K562 (cell line): ENCODE measurements around the gene AFF2.

Experiments
- GABPB1 ChIP-seq: sonication (generic); formaldehyde crosslinking; IDR thresholded peaks from 2 replicates; pipeline ENCODE4 v1.8.0; 2022; ENCODE audit warnings: mild to moderate bottlenecking, missing genetic modification reagents
- JUND ChIP-seq, 2 experiments: IDR thresholded peaks; 2 replicates in 1 of 2; 3 replicates in 1 of 2; pipeline ENCODE4 v1.6.1; 2011; ENCODE audit warnings: borderline replicate concordance in 2 of 2, low read depth in 2 of 2, low read length in 2 of 2, improper control_type of control experiment in 1 of 2, missing biosample characterization in 1 of 2, missing genetic modification characterization in 1 of 2, missing genetic modification reagents in 1 of 2
- POLR2A ChIP-seq: fragments of 450-650 bp; conservative IDR thresholded peaks from 2 replicates; pipeline ENCODE4 v1.6.1; 2016
- RBM34 ChIP-seq: fragments of 200-400 bp; formaldehyde crosslinking; IDR thresholded peaks from 2 replicates; pipeline ENCODE4 v1.6.1; 2018; ENCODE audit warnings: low read length, borderline replicate concordance; ENCODE audit not compliant: insufficient read depth
- SIN3A ChIP-seq, 2 experiments: fragments of 150-350 bp in 1 of 2; IDR thresholded peaks; 2 replicates each; pipeline ENCODE4 v1.6.1; 2011 to 2016; ENCODE audit warnings: borderline replicate concordance in 2 of 2, low read depth in 2 of 2, low read length in 2 of 2, mild to moderate bottlenecking in 2 of 2, moderate library complexity in 2 of 2; ENCODE audit not compliant: control insufficient read depth in 1 of 2
- TOE1 ChIP-seq, 2 experiments: fragments of 450-650 bp in 1 of 2; sonication (generic) in 1 of 2; formaldehyde crosslinking in 1 of 2; IDR thresholded peaks; 2 replicates each; pipeline versions ENCODE4 v1.7.1 to v1.8.0; 2016 to 2022; ENCODE audit warnings: borderline replicate concordance in 2 of 2, mild to moderate bottlenecking in 2 of 2, antibody characterized with exemption in 1 of 2, inconsistent platforms in 1 of 2, low read depth in 1 of 2, missing genetic modification reagents in 1 of 2, moderate library complexity in 1 of 2
- XRCC4 ChIP-seq: IDR thresholded peaks from one replicate; pipeline ENCODE4 v1.6.1; 2011; ENCODE audit not compliant: insufficient read depth, insufficient read length; ENCODE audit errors: extremely low read depth
- YY1 ChIP-seq, 3 experiments: IDR thresholded peaks; 2 replicates each; pipeline ENCODE4 v1.6.1; 2011; ENCODE audit warnings: low read length in 2 of 3, mild to moderate bottlenecking in 2 of 3, moderate library complexity in 2 of 3, borderline replicate concordance in 1 of 3, control low read depth in 1 of 3, low read depth in 1 of 3; ENCODE audit not compliant: insufficient read depth in 3 of 3, insufficient replicate concordance in 2 of 3, control insufficient read depth in 1 of 3, insufficient read length in 1 of 3; ENCODE audit errors: extremely low read depth in 1 of 3
- ZSCAN29 ChIP-seq: fragments of 450-650 bp; IDR thresholded peaks from 2 replicates; pipeline ENCODE4 v1.6.1; 2017
- TF ChIP-seq, protein P1 (sequence below): sonication (generic); formaldehyde crosslinking; IDR thresholded peaks from 2 replicates; pipeline ENCODE4 v1.9.0; 2022; ENCODE audit warnings: mild to moderate bottlenecking, missing genetic modification reagents
- TF ChIP-seq, protein P2 (sequence below): sonication (generic); formaldehyde crosslinking; IDR thresholded peaks from 2 replicates; pipeline ENCODE4 v1.8.0; 2023; ENCODE audit warnings: mild to moderate bottlenecking, missing genetic modification reagents
- TF ChIP-seq, protein P3 (sequence below), 3 experiments: IDR thresholded peaks in 2 of 3; conservative IDR thresholded peaks in 1 of 3; 2 replicates each; pipeline ENCODE4 v1.5.1; 2011 to 2012; ENCODE audit warnings: low read length in 3 of 3, mild to moderate bottlenecking in 3 of 3, control low read depth in 2 of 3, improper control_type of control experiment in 1 of 3, inconsistent platforms in 1 of 3, low read depth in 1 of 3, mixed read lengths in 1 of 3, moderate library complexity in 1 of 3; ENCODE audit not compliant: insufficient read depth in 2 of 3

DNA sequence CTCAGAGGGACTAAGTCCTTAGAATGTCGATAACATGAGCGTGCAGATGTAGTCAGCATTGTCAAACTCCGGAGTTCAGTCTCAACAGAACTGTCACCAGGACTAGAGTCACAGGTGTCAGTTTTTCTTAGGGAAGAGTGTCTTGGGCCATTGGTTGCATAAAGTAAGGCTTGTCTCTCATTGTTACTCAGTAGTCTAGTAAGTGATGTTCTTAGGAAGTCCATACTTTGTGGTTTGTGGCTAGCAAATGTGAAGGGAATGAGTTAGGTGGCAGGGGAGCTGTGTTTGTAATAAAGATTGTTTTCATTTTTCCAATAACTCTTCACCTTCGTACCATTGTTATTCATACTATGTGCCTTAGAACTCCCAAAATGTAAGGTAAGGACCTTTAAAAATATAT lies 119.6 kb downstream of the AFF2 start:
- TF ChIP-seq POLR2A (no peak), XRCC4 (no peak), JUND (IDR thresholded peaks at IDR 0.05; ENCODE audit: borderline replicate concordance, low read depth, low read length) (no peak), JUND (tag; IDR thresholded peaks at IDR 0.05; ENCODE audit: borderline replicate concordance, low read depth, low read length) (no peak), YY1 (IDR thresholded peaks at IDR 0.05; ENCODE audit: borderline replicate concordance in 1 of 3, control insufficient read depth in 1 of 3, extremely low read depth in 1 of 3, insufficient read depth in 3 of 3, insufficient read length in 1 of 3, insufficient replicate concordance in 2 of 3, low read depth in 1 of 3, low read length in 2 of 3) (no peak), SIN3A (IDR thresholded peaks at IDR 0.05; ENCODE audit: borderline replicate concordance in 2 of 2, control insufficient read depth in 1 of 2, low read depth in 2 of 2, low read length in 2 of 2) (no peak), RBM34 (no peak), ZSCAN29 (no peak), TOE1 (IDR thresholded peaks at IDR 0.05; ENCODE audit: borderline replicate concordance) (no peak), TOE1 (CRISPR knock-in tag; IDR thresholded peaks at IDR 0.05; ENCODE audit: borderline replicate concordance, low read depth) (no peak), GABPB1 (no peak)
- TF ChIP-seq, protein P1, sequence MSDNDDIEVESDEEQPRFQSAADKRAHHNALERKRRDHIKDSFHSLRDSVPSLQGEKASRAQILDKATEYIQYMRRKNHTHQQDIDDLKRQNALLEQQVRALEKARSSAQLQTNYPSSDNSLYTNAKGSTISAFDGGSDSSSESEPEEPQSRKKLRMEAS (CRISPR knock-in tag): no peak
- TF ChIP-seq, protein P2, sequence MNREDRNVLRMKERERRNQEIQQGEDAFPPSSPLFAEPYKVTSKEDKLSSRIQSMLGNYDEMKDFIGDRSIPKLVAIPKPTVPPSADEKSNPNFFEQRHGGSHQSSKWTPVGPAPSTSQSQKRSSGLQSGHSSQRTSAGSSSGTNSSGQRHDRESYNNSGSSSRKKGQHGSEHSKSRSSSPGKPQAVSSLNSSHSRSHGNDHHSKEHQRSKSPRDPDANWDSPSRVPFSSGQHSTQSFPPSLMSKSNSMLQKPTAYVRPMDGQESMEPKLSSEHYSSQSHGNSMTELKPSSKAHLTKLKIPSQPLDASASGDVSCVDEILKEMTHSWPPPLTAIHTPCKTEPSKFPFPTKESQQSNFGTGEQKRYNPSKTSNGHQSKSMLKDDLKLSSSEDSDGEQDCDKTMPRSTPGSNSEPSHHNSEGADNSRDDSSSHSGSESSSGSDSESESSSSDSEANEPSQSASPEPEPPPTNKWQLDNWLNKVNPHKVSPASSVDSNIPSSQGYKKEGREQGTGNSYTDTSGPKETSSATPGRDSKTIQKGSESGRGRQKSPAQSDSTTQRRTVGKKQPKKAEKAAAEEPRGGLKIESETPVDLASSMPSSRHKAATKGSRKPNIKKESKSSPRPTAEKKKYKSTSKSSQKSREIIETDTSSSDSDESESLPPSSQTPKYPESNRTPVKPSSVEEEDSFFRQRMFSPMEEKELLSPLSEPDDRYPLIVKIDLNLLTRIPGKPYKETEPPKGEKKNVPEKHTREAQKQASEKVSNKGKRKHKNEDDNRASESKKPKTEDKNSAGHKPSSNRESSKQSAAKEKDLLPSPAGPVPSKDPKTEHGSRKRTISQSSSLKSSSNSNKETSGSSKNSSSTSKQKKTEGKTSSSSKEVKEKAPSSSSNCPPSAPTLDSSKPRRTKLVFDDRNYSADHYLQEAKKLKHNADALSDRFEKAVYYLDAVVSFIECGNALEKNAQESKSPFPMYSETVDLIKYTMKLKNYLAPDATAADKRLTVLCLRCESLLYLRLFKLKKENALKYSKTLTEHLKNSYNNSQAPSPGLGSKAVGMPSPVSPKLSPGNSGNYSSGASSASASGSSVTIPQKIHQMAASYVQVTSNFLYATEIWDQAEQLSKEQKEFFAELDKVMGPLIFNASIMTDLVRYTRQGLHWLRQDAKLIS: no peak
- TF ChIP-seq, protein P3, sequence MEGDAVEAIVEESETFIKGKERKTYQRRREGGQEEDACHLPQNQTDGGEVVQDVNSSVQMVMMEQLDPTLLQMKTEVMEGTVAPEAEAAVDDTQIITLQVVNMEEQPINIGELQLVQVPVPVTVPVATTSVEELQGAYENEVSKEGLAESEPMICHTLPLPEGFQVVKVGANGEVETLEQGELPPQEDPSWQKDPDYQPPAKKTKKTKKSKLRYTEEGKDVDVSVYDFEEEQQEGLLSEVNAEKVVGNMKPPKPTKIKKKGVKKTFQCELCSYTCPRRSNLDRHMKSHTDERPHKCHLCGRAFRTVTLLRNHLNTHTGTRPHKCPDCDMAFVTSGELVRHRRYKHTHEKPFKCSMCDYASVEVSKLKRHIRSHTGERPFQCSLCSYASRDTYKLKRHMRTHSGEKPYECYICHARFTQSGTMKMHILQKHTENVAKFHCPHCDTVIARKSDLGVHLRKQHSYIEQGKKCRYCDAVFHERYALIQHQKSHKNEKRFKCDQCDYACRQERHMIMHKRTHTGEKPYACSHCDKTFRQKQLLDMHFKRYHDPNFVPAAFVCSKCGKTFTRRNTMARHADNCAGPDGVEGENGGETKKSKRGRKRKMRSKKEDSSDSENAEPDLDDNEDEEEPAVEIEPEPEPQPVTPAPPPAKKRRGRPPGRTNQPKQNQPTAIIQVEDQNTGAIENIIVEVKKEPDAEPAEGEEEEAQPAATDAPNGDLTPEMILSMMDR (IDR thresholded peaks at IDR 0.05 in 2 of 3, conservative IDR thresholded peaks at IDR 0.05 in 1 of 3; ENCODE audit: insufficient read depth in 2 of 3, low read depth in 1 of 3, low read length in 3 of 3): no peak
